HG03039 (cell line): ENCODE results near the gene NGFR.

Source experiments
- ATAC-seq: cut with Tn5 transposase; IDR thresholded peaks from one replicate; pipeline ENCODE4 v1.9.1; 2021; ENCODE audit warnings: mild to moderate bottlenecking, moderate library complexity; ENCODE audit not compliant: unreplicated experiment

Gene NGFR

DNA sequence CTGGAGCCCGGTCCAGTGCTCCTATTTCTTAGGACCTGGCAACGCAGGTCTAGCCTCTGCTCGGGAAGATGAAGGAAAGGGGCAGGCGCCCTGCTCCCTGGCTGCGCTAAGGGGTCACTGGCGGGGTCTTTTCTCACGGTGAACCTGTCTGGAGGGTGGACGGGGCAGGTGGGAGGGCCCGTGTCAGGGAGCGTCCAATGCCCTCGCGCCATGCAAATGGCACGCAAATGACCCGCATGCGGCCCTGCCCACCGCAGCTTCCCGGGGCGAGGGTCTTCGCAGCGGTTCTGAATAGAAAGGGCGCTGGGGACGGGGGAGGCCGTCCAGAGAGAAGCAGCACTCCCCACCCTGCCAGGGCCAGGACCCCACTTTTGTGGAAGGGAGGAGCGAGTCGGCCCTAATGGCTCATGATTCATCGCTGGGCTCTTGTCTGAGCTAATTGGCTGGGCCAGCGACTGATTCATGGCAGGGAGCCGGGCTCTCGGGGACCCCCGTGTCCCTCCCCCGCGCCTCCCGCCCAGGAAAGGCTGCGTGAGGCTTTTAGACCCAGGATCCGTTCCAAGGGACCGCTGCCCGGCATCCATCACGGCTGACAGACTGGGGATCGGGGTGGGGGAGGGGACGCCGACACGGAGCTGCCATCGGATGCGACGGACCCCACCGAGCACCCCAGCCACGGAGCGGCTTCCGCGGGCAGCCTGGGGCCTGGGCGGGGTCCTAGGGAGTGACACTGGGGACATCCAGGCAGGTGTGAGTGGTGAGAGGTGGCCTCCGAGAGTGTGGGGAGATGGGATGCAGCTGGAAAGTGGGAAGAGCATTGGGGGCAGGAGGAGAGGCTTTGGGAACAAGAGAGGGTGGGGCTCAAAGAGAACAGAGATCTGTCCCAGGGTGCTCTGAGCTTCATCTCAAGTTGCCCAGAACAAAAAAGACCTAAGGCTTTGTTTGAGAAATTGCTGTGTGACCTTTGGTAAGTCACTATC is 25.0 kb upstream of the NGFR start:
- no peak for ATAC-seq

DNA sequence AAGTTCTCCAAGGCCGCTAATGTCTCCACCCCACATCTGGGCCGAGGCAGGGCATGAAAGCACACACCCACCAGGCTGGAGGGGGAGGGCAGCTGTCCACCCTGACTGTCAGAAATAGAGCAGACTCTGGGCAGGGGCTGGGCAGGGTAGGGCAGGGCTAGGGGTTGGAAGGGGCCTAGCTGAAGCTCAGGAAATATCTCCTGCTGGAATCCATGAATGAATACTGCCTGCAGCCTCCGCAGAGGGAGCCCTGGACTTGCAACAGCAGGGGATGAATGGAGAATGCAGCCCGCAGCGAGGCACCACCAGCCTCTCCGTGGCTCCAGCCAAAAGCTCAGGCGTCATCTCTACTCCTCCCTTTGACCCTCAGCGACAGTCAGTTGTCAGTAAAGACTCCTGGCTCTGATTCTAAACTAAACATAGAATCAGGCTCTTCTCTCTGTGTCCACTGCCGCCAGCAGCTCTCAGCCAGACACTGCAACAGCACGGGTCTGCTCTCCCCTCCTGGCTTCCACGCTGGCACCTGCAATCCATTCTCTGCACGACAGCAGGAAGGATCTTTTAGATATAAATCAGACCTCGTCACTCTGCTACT is 23.9 kb upstream of the NGFR start:
- ATAC-seq: no peak

DNA sequence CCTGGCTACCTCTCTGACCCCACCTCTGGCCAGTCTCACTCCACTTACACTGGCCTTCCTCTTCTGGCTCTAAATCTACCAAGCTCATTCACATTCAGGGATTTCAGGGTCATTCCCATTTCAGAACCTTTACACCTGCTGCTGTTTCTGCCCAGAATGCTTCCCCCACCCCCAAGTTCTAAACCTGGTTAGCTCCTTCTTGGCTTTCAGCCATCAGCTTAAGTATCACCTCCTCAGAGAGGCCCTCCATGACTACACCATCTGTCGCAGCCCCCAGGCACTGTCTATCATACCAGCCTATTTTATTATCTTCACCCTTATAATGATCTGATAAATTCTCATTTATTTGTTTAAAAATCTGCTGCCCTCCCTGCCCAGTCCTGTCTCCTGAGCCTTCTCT is 23.3 kb upstream of the NGFR start:
- no peak for ATAC-seq

DNA sequence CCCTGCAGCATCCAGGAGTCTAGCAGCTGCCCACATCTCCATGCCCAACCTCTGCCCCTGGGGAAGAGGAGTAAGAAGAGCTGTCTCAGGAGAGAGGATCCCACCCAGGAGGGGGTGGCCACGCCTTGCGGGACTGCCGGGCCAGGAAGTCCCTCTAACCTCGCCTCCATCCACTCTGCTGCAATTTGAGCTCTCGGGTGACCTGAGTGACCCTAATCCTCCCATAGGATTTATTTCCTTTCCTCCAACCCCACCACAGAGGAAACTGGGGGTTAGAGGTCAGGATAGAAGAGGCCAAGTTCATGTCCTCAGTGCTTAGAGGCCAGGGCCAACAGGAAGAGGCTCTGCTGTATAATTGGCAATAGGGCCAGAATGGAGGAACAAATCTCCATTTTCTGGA is 22.6 kb upstream of the NGFR start:
- no peak for ATAC-seq

DNA sequence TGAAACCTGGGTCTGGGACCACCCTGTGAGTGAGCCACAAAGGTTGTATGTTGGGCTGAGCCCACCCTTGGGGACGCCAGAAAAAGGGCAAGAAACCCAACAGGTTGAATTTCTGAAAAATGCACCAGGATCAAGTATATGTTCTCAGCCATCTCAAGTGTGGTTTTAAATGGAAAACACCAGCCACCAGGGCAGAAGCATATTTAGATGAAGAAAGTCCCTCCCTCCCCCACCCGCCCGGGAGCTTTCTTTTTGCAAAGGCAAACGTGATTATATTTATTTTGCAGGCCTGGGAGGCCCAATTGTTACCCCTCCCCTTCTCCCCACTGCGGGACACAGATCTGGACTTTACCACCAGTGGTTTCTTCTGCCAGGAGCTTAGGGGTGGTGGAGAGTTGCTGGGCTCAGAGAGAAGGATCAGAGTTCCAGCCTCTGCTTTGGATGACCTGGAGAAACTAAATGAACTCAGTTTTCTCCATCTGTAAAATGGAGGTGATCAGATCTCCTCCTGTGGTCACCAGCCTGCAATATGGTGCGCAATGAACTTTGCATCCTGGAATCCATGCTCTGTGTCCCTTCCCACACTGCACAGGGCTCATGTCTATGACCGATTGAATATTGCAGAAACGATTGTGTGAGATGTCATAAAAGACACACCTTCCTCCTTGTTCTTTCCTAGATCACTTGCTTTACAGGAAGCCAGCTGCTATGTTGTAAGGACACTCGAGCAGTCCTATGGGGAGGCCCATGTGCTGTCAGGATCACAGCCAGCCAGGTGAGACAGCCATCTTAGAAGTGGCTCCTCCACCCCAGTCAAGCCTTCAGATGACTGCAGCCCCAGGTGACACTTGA is 21.0 kb upstream of the NGFR start:
- no peak for ATAC-seq

DNA sequence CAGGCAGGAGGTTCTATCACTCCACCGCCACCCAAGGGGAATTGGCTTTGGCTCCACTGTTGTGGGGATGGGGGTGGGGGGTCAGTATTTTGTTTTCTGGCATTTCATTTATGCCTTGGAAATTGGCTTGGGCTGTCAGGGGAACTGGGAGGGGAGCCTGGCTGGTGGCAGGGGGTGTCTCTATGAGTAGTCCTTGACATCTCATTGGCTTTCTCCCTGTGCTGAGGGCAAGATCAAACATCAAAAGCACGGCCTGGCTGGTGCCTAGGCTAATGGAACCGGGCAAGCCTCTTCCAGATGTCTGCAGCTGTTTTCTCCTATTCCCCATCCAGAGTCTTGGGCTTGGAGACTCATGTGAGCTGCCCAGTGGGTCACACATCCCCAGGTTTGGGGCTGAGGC is 17.4 kb upstream of the NGFR start:
- no peak for ATAC-seq

DNA sequence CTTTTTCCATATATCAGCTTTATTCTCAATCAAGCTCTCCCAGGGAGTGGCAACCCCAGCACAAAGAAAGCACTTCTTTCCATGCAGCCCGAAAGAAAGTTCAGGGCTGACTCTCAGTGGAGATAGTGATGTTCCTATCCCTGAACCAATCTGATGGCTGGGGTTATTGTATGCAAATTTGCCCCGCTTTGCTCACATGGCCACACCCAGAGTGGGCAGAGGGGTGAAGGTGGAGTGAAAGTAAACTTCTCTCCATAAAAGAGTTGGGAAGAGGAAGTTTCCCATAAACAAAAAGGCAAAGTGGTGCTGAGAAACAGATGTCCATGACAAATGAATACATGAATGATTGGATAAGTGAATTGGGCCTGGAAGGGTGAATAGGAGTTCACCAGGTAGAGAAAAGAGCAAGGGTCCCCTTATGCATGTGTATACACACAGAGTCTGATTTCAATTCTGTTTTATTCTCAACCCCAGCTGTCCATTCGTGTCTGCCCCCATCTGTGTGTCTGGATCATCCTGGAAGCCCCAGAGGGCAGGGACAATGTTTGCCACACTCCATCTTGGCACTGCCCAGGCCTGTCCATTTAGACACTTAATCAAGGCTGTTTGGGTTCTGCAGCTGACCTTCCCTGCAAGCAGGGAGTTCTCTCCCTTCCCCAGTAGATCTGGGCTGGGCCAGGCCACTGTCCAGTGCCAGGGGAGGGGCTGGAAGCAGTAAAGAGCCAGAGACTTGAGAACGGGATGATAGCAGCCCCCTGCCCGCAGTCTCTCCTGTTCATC is 14.1 kb upstream of the NGFR start:
- no peak for ATAC-seq

DNA sequence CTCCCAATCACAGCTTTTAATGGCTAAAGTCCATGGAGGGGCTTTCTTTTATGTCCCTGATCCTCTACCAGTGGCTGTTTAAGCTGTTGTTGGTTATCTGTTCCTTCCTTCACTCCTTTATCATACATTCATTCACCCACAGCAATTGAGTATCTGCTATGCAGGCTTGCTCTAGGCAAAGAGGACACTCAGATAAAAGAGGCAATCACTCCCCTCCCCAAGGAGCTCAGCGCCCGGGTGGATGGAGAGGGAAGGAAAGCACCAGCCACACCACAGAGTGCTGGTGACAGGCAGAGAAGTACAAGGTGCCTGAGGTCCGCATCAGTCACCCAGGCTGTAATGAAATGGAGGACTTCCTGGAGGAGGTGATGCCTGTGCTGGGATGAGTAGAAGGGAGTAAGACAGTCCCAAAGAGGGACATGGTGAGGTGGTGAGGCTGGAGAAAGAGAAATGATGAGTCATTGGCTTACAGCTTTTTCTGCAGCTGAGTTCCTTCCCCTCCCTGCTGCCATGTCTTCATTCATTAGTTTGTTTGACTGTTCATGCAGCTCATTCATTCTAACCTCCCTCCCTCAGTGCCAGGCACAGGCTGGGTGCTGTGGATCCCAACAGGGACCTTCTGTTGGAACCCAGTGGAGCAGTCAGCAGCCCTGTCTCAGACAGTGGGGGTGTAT is 12.8 kb upstream of the NGFR start:
- no peak for ATAC-seq

DNA sequence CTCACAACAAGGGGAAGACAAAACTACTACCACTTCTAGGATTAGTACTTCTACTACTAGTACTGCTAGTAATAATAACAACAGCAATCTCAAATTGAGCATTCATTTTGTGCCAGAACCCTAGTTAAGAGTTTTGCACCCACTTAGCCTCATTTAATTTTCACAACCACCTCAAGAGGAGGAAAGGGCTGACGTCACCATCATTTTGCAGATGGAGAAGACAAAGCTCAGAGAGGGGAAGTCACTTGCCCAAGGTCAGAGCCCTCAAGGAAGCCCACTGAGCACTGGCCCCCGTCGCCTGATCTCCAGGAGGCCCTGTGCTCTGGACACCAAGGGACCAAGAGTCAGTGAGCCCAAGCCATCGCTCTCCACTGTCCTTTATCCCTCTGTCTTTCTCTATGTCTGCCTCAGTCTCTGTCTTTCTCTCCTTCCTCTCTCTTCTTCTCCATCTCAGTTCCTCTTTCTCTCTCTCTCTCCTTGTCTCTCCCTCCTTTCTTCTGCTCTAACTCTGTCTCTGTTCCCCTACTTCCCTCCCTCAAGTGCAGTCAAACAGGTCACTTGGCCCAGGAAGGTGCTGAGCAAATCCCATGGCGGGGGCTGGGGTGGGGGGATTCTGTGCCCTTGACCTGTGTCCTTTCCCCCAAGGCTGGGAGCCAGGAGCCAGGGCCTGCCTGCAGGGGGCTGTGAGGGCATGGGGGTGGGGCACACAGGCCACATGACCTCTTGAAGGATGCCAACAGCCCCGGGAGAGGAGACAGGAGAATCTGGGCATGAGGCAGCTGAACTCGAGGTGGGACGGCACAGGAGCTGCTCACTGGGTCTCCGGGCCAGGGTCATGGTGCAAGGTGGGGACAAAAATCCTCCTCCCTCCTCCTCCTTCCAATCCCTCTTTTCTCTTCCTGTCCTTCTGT is 11.2 kb upstream of the NGFR start:
- ATAC-seq: no peak

DNA sequence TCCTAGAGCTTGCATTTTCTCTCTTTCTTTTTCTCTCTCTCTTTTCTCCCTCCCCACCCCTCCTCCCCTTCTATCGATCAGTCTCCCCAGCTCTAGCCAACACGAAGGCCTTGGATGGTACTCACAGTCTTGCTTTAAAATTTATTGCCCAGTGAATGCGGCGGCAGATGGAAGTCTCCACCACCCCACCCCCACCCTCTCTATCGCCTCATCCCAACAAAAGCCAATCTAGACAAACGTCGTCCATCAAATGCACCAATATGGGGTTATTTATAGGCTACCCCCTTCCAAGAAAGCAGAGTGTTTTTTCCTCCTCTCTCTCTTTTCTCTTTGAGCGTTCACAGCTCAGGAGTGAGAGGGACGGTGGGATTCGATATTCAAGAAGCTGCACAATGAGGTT is 10.5 kb upstream of the NGFR start:
- ATAC-seq: no peak

DNA sequence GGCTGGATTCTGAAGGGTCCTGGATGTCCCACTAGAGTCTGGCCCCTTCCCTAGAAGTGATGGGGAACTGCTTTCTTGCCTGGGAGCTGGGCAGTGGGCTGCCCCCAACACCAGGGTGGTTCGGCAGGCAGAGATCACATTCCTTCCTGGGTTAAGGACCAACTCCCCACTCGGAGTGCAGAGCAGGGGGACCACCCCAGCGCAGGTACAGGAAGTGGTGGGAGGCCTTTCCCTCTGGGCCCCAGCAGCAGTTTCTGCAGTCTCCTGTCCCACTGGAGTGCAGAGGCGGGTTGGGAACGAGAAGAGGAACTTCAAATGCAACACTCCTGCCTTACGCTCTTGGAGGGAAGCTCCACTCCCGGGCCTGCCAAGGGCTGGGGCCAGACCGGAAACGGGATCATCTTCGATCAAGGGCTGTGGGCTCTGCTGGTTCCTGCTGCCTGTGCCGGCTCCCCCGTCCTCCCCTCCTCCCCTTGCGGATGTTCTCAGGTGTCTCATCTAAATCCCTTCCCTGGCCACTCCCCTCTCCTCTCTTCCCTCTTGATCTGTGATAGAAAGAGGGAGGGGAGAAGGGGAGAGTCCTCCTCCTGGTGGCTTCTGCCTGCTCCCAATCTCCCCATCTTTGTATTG is 9.0 kb upstream of the NGFR start:
- no peak for ATAC-seq

DNA sequence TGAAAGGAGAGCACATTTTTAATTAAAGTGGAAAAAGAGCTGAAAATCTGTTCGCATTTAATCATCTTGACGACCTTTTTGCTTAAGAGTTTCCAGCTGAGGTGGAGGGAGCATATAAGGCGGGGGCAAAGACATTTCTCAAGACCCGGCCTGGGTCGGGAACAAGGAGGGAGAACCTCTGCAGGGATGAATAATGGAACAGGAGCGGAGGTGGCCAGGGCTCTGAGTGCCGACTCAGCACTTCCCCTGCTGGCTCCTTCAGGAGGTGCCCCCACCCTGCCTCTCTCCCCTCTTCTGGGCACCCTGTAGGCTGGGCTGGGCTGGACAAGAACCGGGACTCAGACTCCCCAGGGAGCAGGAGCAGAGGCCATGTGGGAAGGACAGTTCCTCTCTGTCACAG is 7.9 kb upstream of the NGFR start:
- ATAC-seq: no peak

DNA sequence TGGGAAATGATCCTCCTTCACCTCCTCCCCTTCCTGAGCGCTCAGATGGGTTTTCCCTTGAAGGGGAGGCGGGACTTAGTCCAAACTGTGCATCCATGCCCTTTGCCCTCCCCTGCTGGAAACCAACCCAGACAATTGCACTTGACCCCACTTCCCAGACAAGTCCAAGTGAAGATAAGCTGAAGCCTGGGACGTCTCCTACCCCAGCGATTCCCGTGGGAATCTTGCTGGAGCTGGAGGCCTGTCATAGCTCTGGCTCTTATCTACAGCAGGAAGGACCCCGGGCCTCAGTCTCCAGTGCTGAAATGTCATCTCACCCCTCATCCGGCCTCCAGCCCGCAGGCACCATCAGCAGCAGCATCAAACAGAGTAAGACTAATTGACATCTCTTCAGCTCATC is 6.5 kb upstream of the NGFR start:
- ATAC-seq: no peak

DNA sequence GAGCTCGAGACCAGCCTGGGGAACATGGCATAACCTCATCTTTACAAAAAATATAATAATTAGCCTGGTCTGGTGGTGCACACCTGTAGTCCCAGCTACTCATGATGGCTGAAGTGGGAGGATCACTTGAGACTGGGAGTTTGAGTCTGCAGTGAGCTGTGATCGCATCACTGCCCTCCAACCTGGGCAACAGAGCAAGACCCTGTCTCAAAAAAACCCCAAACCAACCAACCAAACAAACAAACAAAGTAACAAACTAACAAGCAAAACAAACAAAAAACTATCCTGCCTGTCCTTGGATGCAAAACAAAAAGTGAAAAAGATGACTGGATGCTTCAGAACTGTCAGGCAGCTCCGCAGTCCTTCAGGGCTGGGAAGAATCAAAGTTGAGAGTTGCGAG is 5.7 kb upstream of the NGFR start:
- ATAC-seq: no peak

DNA sequence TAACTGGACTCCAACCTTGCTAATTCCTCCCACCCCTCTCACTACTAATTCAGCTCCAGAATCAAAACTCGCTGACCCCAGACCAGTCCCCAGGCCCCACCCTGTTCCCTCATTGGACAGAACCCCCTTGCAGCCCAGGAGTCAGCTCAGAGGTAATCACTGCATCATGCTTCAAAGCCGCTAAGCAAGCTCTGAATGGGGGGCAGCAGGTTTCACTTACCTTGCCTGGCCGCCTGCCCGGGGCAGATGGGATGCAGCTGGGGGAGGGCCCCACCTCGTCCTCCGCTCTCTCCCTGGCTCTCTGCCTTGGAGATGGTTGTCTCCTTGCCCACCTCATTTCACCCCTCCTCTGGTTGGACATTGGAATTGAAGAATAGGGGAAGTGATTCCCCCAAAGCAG is 4.8 kb upstream of the NGFR start:
- no peak for ATAC-seq

DNA sequence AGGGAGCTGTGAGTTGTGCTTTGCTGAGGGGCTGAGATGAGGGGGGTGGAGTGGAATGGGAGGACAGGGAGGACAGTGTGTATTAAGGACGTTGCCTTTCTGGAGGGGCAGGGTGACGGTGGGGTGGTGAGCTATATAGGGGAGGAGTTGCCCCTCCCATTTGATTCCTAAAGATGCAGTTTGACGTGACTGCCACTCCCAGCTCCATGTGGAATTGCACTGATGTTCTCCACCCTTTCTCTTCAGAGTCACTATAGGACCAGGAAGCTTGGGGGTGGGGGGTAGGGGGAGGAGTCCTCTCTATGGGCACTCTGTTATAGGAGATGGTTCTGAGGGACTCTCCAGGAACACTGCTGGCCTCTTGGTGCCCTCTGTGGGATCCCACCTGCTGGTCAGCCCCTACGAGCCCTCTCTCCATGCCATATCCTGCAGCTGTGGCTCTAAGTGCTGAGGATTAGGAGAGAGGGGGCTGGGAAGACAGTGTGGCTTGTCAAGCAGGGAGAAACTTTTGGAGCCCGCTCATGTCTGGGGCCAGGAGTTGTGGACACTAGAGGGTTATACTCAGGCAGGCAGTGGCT is 3.8 kb upstream of the NGFR start:
- ATAC-seq: no peak

DNA sequence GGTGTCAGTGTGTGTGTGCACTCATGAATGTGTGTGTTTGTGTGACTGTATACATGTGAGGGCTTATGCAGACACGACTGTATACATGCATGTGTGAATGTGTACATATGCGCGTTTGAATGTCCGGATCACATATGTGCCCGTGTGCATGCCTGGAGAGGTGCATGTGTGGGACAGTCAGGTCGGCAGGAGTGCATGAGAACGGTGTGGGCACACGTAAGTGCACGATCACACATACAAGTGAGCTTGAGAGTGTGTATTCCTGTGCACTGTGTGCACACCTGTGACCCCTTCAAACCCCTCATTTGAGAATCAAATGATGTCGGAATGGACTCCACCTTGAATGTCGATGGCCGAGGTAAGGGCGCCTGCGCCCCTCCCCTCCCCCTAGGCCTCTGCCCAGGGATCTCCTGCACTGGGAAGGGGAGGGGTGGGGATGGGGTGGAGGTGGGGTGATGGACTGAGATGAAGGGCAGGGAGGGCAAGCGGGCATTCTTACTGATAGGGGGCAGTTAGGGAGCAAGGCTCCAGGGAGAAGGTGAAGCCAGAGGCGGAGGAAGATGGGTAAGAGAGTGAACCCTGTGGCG is 601 bp upstream of the NGFR start:
- ATAC-seq: no peak

DNA sequence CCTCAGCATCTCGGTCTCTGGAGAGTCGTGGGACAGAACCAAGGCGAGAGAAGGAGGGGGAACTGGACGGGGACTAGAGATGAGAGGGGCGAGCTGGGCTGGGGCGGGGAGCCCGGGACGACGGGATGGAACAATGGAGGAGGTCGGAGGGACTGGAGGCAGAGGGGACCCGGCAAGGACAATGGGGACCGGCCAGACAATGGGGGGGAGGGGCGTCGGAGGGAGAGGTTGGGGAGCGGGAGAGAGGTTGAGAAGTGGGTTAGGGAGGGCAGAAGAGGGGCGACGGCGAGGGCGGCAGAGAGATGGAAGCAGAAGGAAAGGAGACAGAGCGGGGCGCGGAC is 719 bp downstream of the NGFR start:
- ATAC-seq: no peak
